ENCODE results near the gene BBS5.
A peak's percentile ranks its signal among the peaks of the same experiment; 100 is the strongest.

GRCh38 chr2:169479257-169480078, at the start of gene BBS5:
- TF ChIP-seq CTCF (IDR thresholded peaks at IDR 0.05; ENCODE audit: low read length) (peak; percentile 65; the same call in 1 of the 2 replicates), EZH2 (IDR thresholded peaks at IDR 0.05; ENCODE audit: borderline replicate concordance, low read length) (no peak)

Data from OCI-LY1 (cell line).